DOHH2 (cell line): ENCODE data around the gene SYNDIG1.

ENCODE experiments used
- H3F3A ChIP-seq: fragments of 200-600 bp; sonication (generic), shearing (Covaris generic); 2 replicates; pipeline ENCODE4 v1.6.0; 2016; ENCODE audit warnings: antibody characterized with exemption, mild to moderate bottlenecking; ENCODE audit not compliant: control insufficient read depth, insufficient read depth
- H3K27ac ChIP-seq: fragments of 200-600 bp; sonication (generic); 2 replicates; pipeline ENCODE4 v1.5.1; 2014; ENCODE audit warnings: low read depth, mild to moderate bottlenecking, low read length, moderate library complexity
- H3K27me3 ChIP-seq: fragments of 200-600 bp; sonication (generic); 2 replicates; pipeline ENCODE4 v1.6.1; 2014; ENCODE audit warnings: mild to moderate bottlenecking, low read length, mixed read lengths; ENCODE audit not compliant: control insufficient read depth
- H3K36me3 ChIP-seq: fragments of 200-600 bp; sonication (generic); 2 replicates; pipeline ENCODE4 v1.6.1; 2014; ENCODE audit warnings: mild to moderate bottlenecking, low read length, moderate library complexity, mixed read lengths; ENCODE audit not compliant: control insufficient read depth
- H3K4me1 ChIP-seq: fragments of 200-600 bp; sonication (generic); 2 replicates; pipeline ENCODE4 v1.6.1; 2014; ENCODE audit warnings: mild to moderate bottlenecking, low read length, mixed read lengths; ENCODE audit not compliant: control insufficient read depth
- H3K4me2 ChIP-seq: fragments of 200-600 bp; sonication (generic); 2 replicates; pipeline ENCODE4 v1.6.0; 2014; ENCODE audit warnings: mild to moderate bottlenecking, low read length, moderate library complexity
- H3K4me3 ChIP-seq: fragments of 200-600 bp; sonication (generic); 2 replicates; pipeline ENCODE4 v1.5.1; 2014; ENCODE audit warnings: mild to moderate bottlenecking, low read length, mixed read lengths
- H3K79me2 ChIP-seq: fragments of 200-600 bp; sonication (generic); 2 replicates; pipeline ENCODE4 v1.6.1; 2014; ENCODE audit warnings: mild to moderate bottlenecking, low read length, mixed read lengths; ENCODE audit not compliant: control insufficient read depth
- H3K9me2 ChIP-seq: fragments of 200-600 bp; sonication (generic); replicated peaks from 2 replicates; pipeline ENCODE4 v1.6.1; 2014; ENCODE audit warnings: mild to moderate bottlenecking, low read length, mixed read lengths; ENCODE audit not compliant: control insufficient read depth
- H3K9me3 ChIP-seq: fragments of 200-600 bp; sonication (generic); 2 replicates; pipeline ENCODE4 v1.6.1; 2014; ENCODE audit warnings: antibody characterized with exemption, low read length, mixed read lengths; ENCODE audit not compliant: control insufficient read depth, insufficient read depth
- H4K20me1 ChIP-seq: fragments of 200-600 bp; sonication (generic); 2 replicates; pipeline ENCODE4 v1.6.0; 2014; ENCODE audit warnings: low read depth, mild to moderate bottlenecking, antibody characterized with exemption, low read length, moderate library complexity; ENCODE audit not compliant: control insufficient read depth, insufficient read depth
- EZH2phosphoT487 ChIP-seq: fragments of 200-600 bp; sonication (generic); IDR thresholded peaks from 2 replicates; pipeline ENCODE4 v1.6.1; 2017; ENCODE audit warnings: borderline replicate concordance, mild to moderate bottlenecking, antibody characterized with exemption, low read length, moderate library complexity, mixed read lengths
- TF ChIP-seq, protein P1 (sequence below): fragments of 200-600 bp; sonication (generic); IDR thresholded peaks from one replicate; pipeline ENCODE4 v1.5.1; 2014; ENCODE audit warnings: antibody characterized with exemption, mild to moderate bottlenecking, low read depth, low read length; ENCODE audit not compliant: poor library complexity, severe bottlenecking

Gene SYNDIG1

GRCh38 chr20:24615353-24615752, 145.9 kb downstream of the SYNDIG1 start:
- no peaks in the 10 kb centered on the region for H3K27me3 ChIP-seq
- peaks cover 32% of the 10 kb centered on the region for H3K4me1 ChIP-seq
- no peaks in the 10 kb centered on the region for H3K9me2 ChIP-seq
- no peaks in the 10 kb centered on the region for H3K9me3 ChIP-seq
- H3K79me2 ChIP-seq, result no peaks in the 10 kb centered on the region
- H3F3A ChIP-seq, result no peaks in the 10 kb centered on the region
- H3K4me2 ChIP-seq, result no peak overlapping the region
- no peaks in the 10 kb centered on the region for H4K20me1 ChIP-seq
- no peak overlapping the region for H3K27ac ChIP-seq
- H3K4me3 ChIP-seq, result no peak overlapping the region
- TF ChIP-seq, protein P1, sequence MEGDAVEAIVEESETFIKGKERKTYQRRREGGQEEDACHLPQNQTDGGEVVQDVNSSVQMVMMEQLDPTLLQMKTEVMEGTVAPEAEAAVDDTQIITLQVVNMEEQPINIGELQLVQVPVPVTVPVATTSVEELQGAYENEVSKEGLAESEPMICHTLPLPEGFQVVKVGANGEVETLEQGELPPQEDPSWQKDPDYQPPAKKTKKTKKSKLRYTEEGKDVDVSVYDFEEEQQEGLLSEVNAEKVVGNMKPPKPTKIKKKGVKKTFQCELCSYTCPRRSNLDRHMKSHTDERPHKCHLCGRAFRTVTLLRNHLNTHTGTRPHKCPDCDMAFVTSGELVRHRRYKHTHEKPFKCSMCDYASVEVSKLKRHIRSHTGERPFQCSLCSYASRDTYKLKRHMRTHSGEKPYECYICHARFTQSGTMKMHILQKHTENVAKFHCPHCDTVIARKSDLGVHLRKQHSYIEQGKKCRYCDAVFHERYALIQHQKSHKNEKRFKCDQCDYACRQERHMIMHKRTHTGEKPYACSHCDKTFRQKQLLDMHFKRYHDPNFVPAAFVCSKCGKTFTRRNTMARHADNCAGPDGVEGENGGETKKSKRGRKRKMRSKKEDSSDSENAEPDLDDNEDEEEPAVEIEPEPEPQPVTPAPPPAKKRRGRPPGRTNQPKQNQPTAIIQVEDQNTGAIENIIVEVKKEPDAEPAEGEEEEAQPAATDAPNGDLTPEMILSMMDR, result no peak
- no peak for TF ChIP-seq EZH2phosphoT487
- no peaks in the 10 kb centered on the region for H3K36me3 ChIP-seq

DNA sequence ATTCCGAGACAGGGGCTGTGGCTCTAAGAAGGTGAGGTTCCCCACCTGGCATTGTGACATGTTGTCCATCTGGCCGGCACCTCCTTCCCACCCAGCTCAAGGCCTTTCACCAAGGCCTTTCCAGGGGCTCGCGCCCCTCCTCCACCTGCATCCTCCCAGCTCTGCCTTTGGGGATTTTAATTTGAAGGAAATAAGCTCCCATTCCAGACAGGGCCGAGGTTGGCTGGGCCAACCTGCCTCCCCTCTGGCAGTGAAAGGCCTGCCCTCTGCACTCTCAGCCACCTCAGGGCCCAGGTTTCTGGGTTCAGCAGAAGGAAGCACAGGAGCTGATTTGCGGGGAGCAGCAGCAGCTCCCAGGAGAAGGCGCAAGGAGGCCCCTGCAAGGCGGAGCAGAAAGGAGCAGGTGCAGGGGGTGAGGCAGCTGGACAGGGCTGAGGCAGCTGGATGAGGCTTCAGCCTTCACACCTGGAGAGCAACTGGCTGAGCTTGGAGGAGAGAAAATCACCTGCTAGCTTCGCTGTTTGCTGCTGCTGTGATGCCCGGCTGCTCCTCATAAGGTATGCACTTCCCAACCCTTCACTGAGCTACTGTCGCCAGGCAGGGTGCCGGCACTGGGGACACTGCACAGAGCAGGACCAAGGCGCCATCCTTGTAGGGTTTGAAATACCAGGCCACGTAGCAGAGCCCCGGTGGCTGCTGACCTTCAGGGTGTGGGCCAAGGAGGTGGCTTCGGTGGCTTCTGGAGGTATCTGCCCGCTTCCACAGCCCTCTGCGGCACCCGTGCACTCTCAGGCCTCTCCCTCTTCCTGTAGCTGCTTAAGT, 147.0 kb downstream of the SYNDIG1 start:
- Histone ChIP-seq H3K27ac (no peak overlapping the region), H3K4me2 (no peak overlapping the region), H3K9me3 (no peaks in the 10 kb centered on the region), H3K36me3 (no peaks in the 10 kb centered on the region), H4K20me1 (no peaks in the 10 kb centered on the region), H3F3A (no peaks in the 10 kb centered on the region), H3K27me3 (no peaks in the 10 kb centered on the region), H3K79me2 (no peaks in the 10 kb centered on the region), H3K4me3 (no peak overlapping the region), H3K9me2 (no peaks in the 10 kb centered on the region), H3K4me1 (peaks cover 28% of the 10 kb centered on the region)
- TF ChIP-seq EZH2phosphoT487, result no peak
- TF ChIP-seq, protein P1, result no peak

- H3K4me1 ChIP-seq, result peaks cover 28% of the 10 kb centered on the region
- H3K4me3 ChIP-seq, result no peak overlapping the region
- H3K9me2 ChIP-seq, result no peaks in the 10 kb centered on the region
- H3K79me2 ChIP-seq, result no peaks in the 10 kb centered on the region
- no peaks in the 10 kb centered on the region for H3K36me3 ChIP-seq
- no peak overlapping the region for H3K4me2 ChIP-seq
- H4K20me1 ChIP-seq, result no peaks in the 10 kb centered on the region
- H3K9me3 ChIP-seq, result no peaks in the 10 kb centered on the region
- no peak overlapping the region for H3K27ac ChIP-seq
- no peak for TF ChIP-seq EZH2phosphoT487
- TF ChIP-seq, protein P1, result no peak
- no peaks in the 10 kb centered on the region for H3K27me3 ChIP-seq
- no peaks in the 10 kb centered on the region for H3F3A ChIP-seq
Measured at GRCh38 chr20:24617080-24617432, 147.6 kb downstream of the SYNDIG1 start.
